CD4-positive, alpha-beta T cell (primary cell): ENCODE results near the gene RBM15. TPM values are rescaled to one million over a fixed set of nuclear protein-coding genes. Genes with fewer than 3 reads are reported as not detected.

Experiments
- ATAC-seq: fragments of 200-7000 bp; cut with Tn5 transposase; one replicate; pipeline ENCODE4 v1.10.0; 2022; ENCODE audit warnings: mild to moderate bottlenecking; ENCODE audit not compliant: poor library complexity
- CTCF ChIA-PET: fragments of 350-600 bp; sonication (Branson Sonifier 250); formaldehyde crosslinking; loops from one replicate; lab custom pipeline; 2021; ENCODE audit warnings: antibody characterized with exemption, inconsistent platforms; lab: Charles Lee
- POLR2A ChIA-PET: fragments of 350-600 bp; sonication (Branson Sonifier 250); formaldehyde crosslinking; loops from one replicate; lab custom pipeline; 2021; ENCODE audit warnings: antibody characterized with exemption, inconsistent platforms; lab: Charles Lee
- DNase-seq, 14 experiments: peaks; one replicate each; pipeline ENCODE4 v3.0.0-alpha.2; 2013 to 2020; ENCODE audit warnings: mixed read lengths in 2 of 14
- H3K27ac ChIP-seq, 2 donors: one replicate each; pipeline versions ENCODE4 v1.5.1 to v1.7.0; 2013; ENCODE audit warnings: low read length in 2 of 2, low read depth in 1 of 2, mild to moderate bottlenecking in 1 of 2
- H3K27me3 ChIP-seq, 2 experiments: 1 replicate in 1 of 2; 2 replicates in 1 of 2; pipeline versions ENCODE4 v1.6.1 to v1.7.0; 2013; ENCODE audit warnings: low read length in 2 of 2, control low read depth in 1 of 2, mild to moderate bottlenecking in 1 of 2, moderate library complexity in 1 of 2; ENCODE audit not compliant: insufficient read depth in 2 of 2, control insufficient read depth in 1 of 2
- H3K36me3 ChIP-seq: one replicate; pipeline ENCODE4 v1.6.1; 2013; ENCODE audit warnings: low read length, control low read depth; ENCODE audit not compliant: insufficient read depth
- H3K4me1 ChIP-seq: one replicate; pipeline ENCODE4 v1.6.1; 2013; ENCODE audit warnings: low read length, control low read depth; ENCODE audit not compliant: insufficient read depth
- H3K4me3 ChIP-seq: one replicate; pipeline ENCODE4 v1.5.1; 2013; ENCODE audit warnings: mild to moderate bottlenecking, low read length, moderate library complexity
- H3K9me3 ChIP-seq, 2 experiments: 1 replicate in 1 of 2; 2 replicates in 1 of 2; pipeline versions ENCODE4 v1.6.1 to v1.7.0; 2013; ENCODE audit warnings: low read length in 2 of 2, mild to moderate bottlenecking in 2 of 2, control low read depth in 1 of 2, moderate library complexity in 1 of 2; ENCODE audit not compliant: control insufficient read depth in 1 of 2, insufficient read depth in 1 of 2
- H3K27ac Mint-ChIP-seq: one replicate; pipeline ENCODE4 v1.8.0; 2020; ENCODE audit warnings: mixed read lengths
- H3K27me3 Mint-ChIP-seq: one replicate; pipeline ENCODE4 v1.8.0; 2021; ENCODE audit warnings: mixed read lengths
- H3K36me3 Mint-ChIP-seq: one replicate; pipeline ENCODE4 v1.8.0; 2021; ENCODE audit warnings: low read depth, mixed read lengths
- H3K4me1 Mint-ChIP-seq: one replicate; pipeline ENCODE4 v1.8.0; 2021; ENCODE audit warnings: low read depth, mixed read lengths
- H3K4me3 Mint-ChIP-seq: one replicate; pipeline ENCODE4 v1.8.0; 2020; ENCODE audit warnings: mild to moderate bottlenecking, mixed read lengths
- H3K9me3 Mint-ChIP-seq: one replicate; pipeline ENCODE4 v1.8.0; 2020; ENCODE audit warnings: mixed read lengths
- CTCF ChIP-seq: fragments of 200-600 bp; IDR thresholded peaks from one replicate; pipeline ENCODE4 v1.8.0; 2022; ENCODE audit warnings: antibody characterized with exemption, mild to moderate bottlenecking
- intact Hi-C, 2 experiments: fragments of 100-400 bp; cut with DNase I in 1 of 2; cut with micrococcal nuclease in 1 of 2; formaldehyde crosslinking; loops; one replicate each; pipeline versions ENCODE4 v1.15.1 to v1.9.0; 2023 to 2025; cut with DNase I, micrococcal nuclease
- total RNA-seq, 174 experiments: library from RNA in 2 of 174; stranded (reverse) in 2 of 174; gene quantifications; one replicate each; pipeline ENCODE4 v1.2.3 and lab custom pipeline; 2021 to 2026

RBM15 gene
- total RNA-seq, 2 experiments from 2014 or later = 49.4 to 49.7 TPM

- H3K4me1 ChIP-seq = peaks cover 16% of the 10 kb centered on the region
- intact Hi-C loops = no loop called here
- H3K9me3 Mint-ChIP-seq = no peaks in the 10 kb centered on the region
- ChIA-PET POLR2A (interaction anchor here (0.5 to 2.1 kb wide), 4 partner anchors 23 to 44 kb away, joined by 3 to 17 read pairs (median 4); partner anchors contain the start of gene RBM15), CTCF (interaction anchor here (0.6 to 1.3 kb wide), 3 partner anchors 19 to 113 kb away, joined by 3 read pairs; no protein-coding TSS in a partner anchor)
- peak overlapping the region; percentile 15 for H3K4me3 ChIP-seq
- H3K36me3 ChIP-seq = no peaks in the 10 kb centered on the region
- H3K27ac Mint-ChIP-seq = peak overlapping the region; percentile 76
- peaks cover 17% of the 10 kb centered on the region for H3K4me1 Mint-ChIP-seq
- no peaks in the 10 kb centered on the region for H3K9me3 ChIP-seq
- H3K27me3 Mint-ChIP-seq = no peaks in the 10 kb centered on the region
- ATAC-seq (peak; percentile 41), DNase-seq (peak in 2 of 14 experiments; percentile 4 to 16)
- peak overlapping the region in 1 of 2 donors; percentile 32 for H3K27ac ChIP-seq
- TF ChIP-seq CTCF = no peak
- peaks cover 5% of the 10 kb centered on the region for H3K36me3 Mint-ChIP-seq
- H3K27me3 ChIP-seq = no peaks in the 10 kb centered on the region
- peak overlapping the region; percentile 63 for H3K4me3 Mint-ChIP-seq
Observed at GRCh38 chr1:110383251-110383990, 44.2 kb downstream of the RBM15 start.

- ChIA-PET POLR2A (interaction anchor here (0.6 to 2.1 kb wide), 2 partner anchors 42 to 46 kb away, joined by 3 to 17 read pairs; partner anchors contain the start of gene RBM15), CTCF (interaction anchor here (1.0 kb wide), 1 partner anchor 18 kb away, joined by 3 read pairs; no protein-coding TSS in a partner anchor)
- DNase-seq (no peak), ATAC-seq (no peak)
- H3K4me1 ChIP-seq = peaks cover 16% of the 10 kb centered on the region
- H3K9me3 Mint-ChIP-seq = no peaks in the 10 kb centered on the region
- H3K27me3 Mint-ChIP-seq = no peaks in the 10 kb centered on the region
- no peak overlapping the region for H3K4me3 Mint-ChIP-seq
- H3K4me1 Mint-ChIP-seq = peaks cover 17% of the 10 kb centered on the region
- TF ChIP-seq CTCF = no peak
- peak overlapping the region; percentile 76 for H3K27ac Mint-ChIP-seq
- H3K4me3 ChIP-seq = no peak overlapping the region
- peaks cover 5% of the 10 kb centered on the region for H3K36me3 Mint-ChIP-seq
- intact Hi-C loops = no loop called here
- no peaks in the 10 kb centered on the region for H3K27me3 ChIP-seq
- H3K36me3 ChIP-seq = no peaks in the 10 kb centered on the region
- no peaks in the 10 kb centered on the region for H3K9me3 ChIP-seq
- no peak overlapping the region for H3K27ac ChIP-seq
Observed at GRCh38 chr1:110384581-110385321, 45.6 kb downstream of the RBM15 start.

- no peaks in the 10 kb centered on the region for H3K36me3 ChIP-seq
- H3K4me1 ChIP-seq = peaks cover 16% of the 10 kb centered on the region
- Mint-ChIP-seq H3K9me3 (no peaks in the 10 kb centered on the region), H3K4me1 (peaks cover 17% of the 10 kb centered on the region), H3K4me3 (no peak overlapping the region), H3K36me3 (peaks cover under 1% of the 10 kb centered on the region), H3K27ac (no peak overlapping the region), H3K27me3 (no peaks in the 10 kb centered on the region)
- CTCF ChIA-PET = no interaction called here
- H3K4me3 ChIP-seq = no peak overlapping the region
- no peak for ATAC-seq
- no peak for TF ChIP-seq CTCF
- POLR2A ChIA-PET = no interaction called here
- DNase-seq = no peak
- H3K27ac ChIP-seq = no peak overlapping the region
- intact Hi-C loops = no loop called here
- no peaks in the 10 kb centered on the region for H3K9me3 ChIP-seq
- no peaks in the 10 kb centered on the region for H3K27me3 ChIP-seq
Observed at GRCh38 chr1:110385369-110385768, 46.2 kb downstream of the RBM15 start.
